ENCODE data around the gene AKAP13. TPM values are rescaled to one million over a fixed set of nuclear protein-coding genes. Genes with fewer than 3 reads are reported as not detected.
A peak's percentile ranks its signal among the peaks of the same experiment; 100 is the strongest.
"Not testable (repeated sequence)": the region's sequence is repeated elsewhere in the genome, so short reads cannot be mapped to it uniquely, and the experiment has no call there.

AKAP13 gene
- total RNA-seq, 1 donor from 2014 or later: 322 TPM

GRCh38 chr15:85422607-85423006 lies 42.2 kb downstream of the AKAP13 start:
- no peak for DNase-seq
- intact Hi-C loops (cut with DNase I): no loop called here

DNA sequence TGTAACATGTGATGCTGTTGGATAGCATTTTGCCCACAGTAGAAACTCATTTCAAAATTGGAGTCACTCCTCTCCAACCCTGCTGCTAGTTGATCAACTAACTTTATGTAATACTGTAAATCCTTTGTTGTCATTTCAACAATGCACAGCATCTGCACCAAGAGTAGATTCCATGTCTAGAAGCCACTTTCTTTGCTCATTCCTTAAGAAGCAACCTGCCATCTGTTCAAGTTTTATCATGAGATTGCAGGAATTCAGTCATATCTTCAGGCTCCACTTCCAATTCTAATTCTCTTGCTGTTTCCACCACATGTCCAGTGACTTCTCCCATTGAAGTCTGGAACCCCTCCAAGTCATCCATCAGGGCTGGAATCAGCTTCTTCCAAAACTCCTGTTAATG lies 42.9 kb downstream of the AKAP13 start:
- DNase-seq (no peak), ATAC-seq (ENCODE audit: poor library complexity) (no peak)
- intact Hi-C loops (cut with DNase I): no loop called here

More at GRCh38 chr15:85422607-85423006, 42.2 kb downstream of the AKAP13 start:
- ATAC-seq (ENCODE audit: poor library complexity): no peak

DNA sequence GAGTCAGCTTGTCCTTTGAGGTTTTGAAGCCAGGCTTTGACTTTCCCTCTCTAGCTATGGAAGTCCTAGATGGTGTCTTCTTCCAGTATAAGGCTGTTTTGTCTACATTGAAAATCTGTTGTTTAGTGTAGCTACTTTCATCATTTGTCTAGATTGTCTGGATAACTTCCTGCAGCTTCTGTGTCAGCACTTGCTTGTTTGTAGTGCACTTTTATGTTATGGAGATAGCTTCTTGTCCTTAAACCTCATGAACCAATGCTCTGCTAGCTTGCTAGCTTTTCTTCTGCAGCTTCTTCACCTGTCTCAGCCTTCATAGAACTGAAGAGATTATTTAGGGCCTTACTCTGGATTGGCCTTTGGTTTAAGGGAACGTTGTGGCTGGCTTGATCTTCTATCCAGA lies 43.8 kb downstream of the AKAP13 start:
- ATAC-seq (ENCODE audit: poor library complexity) (no peak), DNase-seq (no peak)
- intact Hi-C loops (cut with DNase I): no loop called here

DNA sequence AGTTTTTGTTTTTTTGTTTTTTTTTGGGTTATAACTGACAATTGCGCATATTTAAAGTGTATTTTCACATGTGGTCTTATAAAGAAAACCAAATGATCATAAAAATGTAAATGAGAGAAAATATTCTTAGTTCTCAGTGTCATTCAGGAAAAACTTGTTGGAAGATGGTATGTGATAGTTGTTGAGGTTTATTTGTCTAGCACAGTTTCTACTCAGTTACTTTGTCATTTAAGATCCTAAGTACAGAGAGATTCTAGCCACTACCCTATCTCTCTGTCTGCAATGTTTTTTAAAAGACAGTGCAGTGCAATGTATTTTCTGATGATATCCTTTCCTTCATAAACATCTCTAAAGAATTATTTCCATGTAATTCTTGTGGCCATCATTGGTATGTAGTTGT lies 46.1 kb downstream of the AKAP13 start:
- DNase-seq (no peak), ATAC-seq (ENCODE audit: poor library complexity) (no peak)
- intact Hi-C loops (cut with DNase I): no loop called here

- DNase-seq (no peak), ATAC-seq (ENCODE audit: poor library complexity) (no peak)
- intact Hi-C loops (cut with DNase I): no loop called here
Observed at GRCh38 chr15:85427286-85428028, 47.1 kb downstream of the AKAP13 start.

GRCh38 chr15:85429522-85429921 lies 49.1 kb downstream of the AKAP13 start:
- peak; percentile 19 for ATAC-seq (ENCODE audit: poor library complexity)
- intact Hi-C loops (cut with DNase I): no loop called here
- DNase-seq: no peak

GRCh38 chr15:85430406-85431204 lies 50.2 kb downstream of the AKAP13 start:
- no peak for DNase-seq
- intact Hi-C loops (cut with DNase I): no loop called here
- peak; percentile 5 for ATAC-seq (ENCODE audit: poor library complexity)

- DNase-seq (no peak), ATAC-seq (ENCODE audit: poor library complexity) (no peak)
- intact Hi-C loops (cut with DNase I): no loop called here
Observed at GRCh38 chr15:85439996-85440395, 59.6 kb downstream of the AKAP13 start.

DNA sequence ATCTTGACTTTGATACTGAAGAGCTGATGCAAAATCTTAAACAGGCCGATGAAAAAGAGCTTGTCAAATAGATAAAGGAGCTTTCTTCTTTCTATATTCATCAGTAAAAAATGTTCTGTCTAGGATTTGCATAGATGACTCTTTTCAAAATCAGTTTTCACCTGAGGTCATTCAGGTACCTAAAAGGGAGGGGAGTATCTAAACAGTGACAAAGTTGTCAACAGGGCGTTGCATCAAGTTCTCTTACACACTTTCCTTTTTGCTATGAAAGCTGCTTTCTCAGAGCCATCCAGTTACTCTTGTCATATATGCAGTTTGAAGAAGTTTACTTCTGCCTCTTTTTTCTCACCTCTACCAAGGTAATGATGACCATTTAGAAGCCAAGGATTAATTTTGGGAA lies 60.0 kb downstream of the AKAP13 start:
- no peak for DNase-seq
- intact Hi-C loops (cut with DNase I): no loop called here
- ATAC-seq (ENCODE audit: poor library complexity): no peak

- peak; percentile 47 for DNase-seq
- peak; percentile 66 for ATAC-seq (ENCODE audit: poor library complexity)
- intact Hi-C loops (cut with DNase I): not testable (repeated sequence)
Observed at GRCh38 chr15:85441854-85442253, 61.5 kb downstream of the AKAP13 start.

GRCh38 chr15:85443046-85443445 lies 62.6 kb downstream of the AKAP13 start:
- ATAC-seq (ENCODE audit: poor library complexity) (no peak), DNase-seq (no peak)
- intact Hi-C loops (cut with DNase I): no loop called here

DNA sequence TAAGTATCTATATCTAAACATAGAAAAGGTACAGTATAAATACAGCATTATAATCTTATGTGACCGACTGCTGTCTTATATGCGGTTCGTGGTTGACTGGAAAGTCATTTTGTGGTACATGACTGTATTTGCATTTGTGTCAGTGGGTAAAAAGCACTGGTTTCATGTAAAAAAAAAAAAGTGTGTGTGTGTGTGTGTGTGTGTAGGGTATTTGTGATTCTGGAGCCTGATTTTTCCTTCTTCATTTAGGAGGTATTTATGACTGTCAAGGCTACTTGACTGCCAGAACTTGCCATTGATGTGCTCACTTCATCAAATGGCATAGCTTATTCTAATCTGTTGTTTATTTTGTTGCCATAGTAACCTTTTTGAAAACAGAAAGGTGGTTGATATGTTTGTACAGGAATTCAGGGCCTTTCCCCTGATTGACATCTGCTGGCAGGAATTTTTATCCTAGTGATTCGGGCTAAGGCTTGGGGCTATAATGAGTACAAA lies 63.2 kb downstream of the AKAP13 start:
- peak; percentile 74 for ATAC-seq (ENCODE audit: poor library complexity)
- intact Hi-C loops (cut with DNase I): no loop called here

DNA sequence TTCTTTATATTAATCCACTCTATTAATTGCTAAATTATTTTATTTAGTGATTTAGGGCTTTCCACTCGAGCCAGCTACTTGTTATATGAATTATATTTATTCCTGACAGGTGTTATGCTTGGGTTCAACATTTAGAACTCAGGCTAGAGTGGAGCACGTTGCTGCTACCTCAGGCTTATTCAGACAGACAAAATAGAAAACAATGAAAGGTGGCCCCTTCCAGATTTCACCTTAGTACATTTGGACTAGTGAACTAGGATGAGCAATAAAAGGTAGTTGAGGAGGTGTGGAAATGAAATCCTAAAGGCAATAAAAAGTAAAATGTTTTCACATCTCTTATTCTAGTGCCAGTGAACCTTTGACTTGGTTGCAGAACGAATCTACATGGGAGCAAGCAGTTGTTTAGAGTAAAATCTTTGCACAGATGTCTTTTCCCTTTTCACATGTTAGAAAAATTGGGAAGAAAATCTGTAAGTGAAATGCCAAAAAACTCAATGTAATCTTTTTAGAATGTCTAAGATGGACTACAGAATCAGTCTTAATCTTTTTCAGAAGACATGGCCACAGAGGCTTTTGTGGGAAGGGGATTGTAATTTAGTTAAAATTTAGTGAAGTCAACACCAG lies 63.8 kb downstream of the AKAP13 start:
- intact Hi-C loops (cut with DNase I): no loop called here
- ATAC-seq (ENCODE audit: poor library complexity): peak; percentile 13

More for the DNA sequence above, 63.2 kb downstream of the AKAP13 start:
- no peak for DNase-seq

GRCh38 chr15:85445361-85445760 lies 65.0 kb downstream of the AKAP13 start:
- DNase-seq (no peak), ATAC-seq (ENCODE audit: poor library complexity) (no peak)
- intact Hi-C loops (cut with DNase I): no loop called here

More for the DNA sequence above, 63.8 kb downstream of the AKAP13 start:
- no peak for DNase-seq

GRCh38 chr15:85451099-85451700 lies 70.8 kb downstream of the AKAP13 start:
- ATAC-seq (ENCODE audit: poor library complexity) (no peak), DNase-seq (no peak)
- intact Hi-C loops (cut with DNase I): no loop called here

- ATAC-seq (ENCODE audit: poor library complexity): no peak
- intact Hi-C loops (cut with DNase I): no loop called here
- no peak for DNase-seq
Observed at GRCh38 chr15:85452436-85452835, 72.0 kb downstream of the AKAP13 start.

- intact Hi-C loops (cut with DNase I): no loop called here
- peak; percentile 13 for ATAC-seq (ENCODE audit: poor library complexity)
- no peak for DNase-seq
Observed at GRCh38 chr15:85453144-85453872, 72.9 kb downstream of the AKAP13 start.

GRCh38 chr15:85454403-85454802 lies 74.0 kb downstream of the AKAP13 start:
- DNase-seq (no peak), ATAC-seq (ENCODE audit: poor library complexity) (peak; percentile 14)
- intact Hi-C loops (cut with DNase I): no loop called here
